ENCODE data around the gene MEFV. TPM values are rescaled to one million over a fixed set of nuclear protein-coding genes. Genes with fewer than 3 reads are reported as not detected.
A peak's percentile ranks its signal among the peaks of the same experiment; 100 is the strongest.

The MEFV gene
- total RNA-seq, 2 experiments from 2014 or later: 0.15 to 0.23 TPM

GRCh38 chr16:3262517-3262916 is 6.1 kb upstream of the MEFV start:
- Mint-ChIP-seq H3K27me3 (peaks cover 2% of the 10 kb centered on the region), H3K27ac (peak overlapping the region; percentile 97), H3K4me1 (peaks cover 30% of the 10 kb centered on the region), H3K36me3 (ENCODE audit: low read depth) (peaks cover 43% of the 10 kb centered on the region), H3K4me3 (peak overlapping the region; percentile 58), H3K9me3 (peaks cover 25% of the 10 kb centered on the region)
- no peak for DNase-seq
- CTCF ChIA-PET: no interaction called here
- POLR2A ChIA-PET: interaction anchor here (0.8 to 6.0 kb wide), 9 partner anchors 9 to 248 kb away, joined by 3 to 67 read pairs (median 4); partner anchors contain the start of genes TIGD7, ZNF200, ZNF263 and ZNF75A

- POLR2A ChIA-PET: no interaction called here
- Mint-ChIP-seq H3K4me3 (no peak overlapping the region), H3K36me3 (ENCODE audit: low read depth) (peaks cover 24% of the 10 kb centered on the region), H3K27me3 (peaks cover 2% of the 10 kb centered on the region), H3K9me3 (peaks cover 14% of the 10 kb centered on the region), H3K4me1 (peaks cover 25% of the 10 kb centered on the region), H3K27ac (no peak overlapping the region)
- DNase-seq: no peak
- CTCF ChIA-PET: interaction anchor here (1.0 kb wide), 1 partner anchor 72 kb away, joined by 3 read pairs; no protein-coding TSS in a partner anchor
These were observed 3.4 kb upstream of the MEFV start for GRCh38 chr16:3259836-3260235.

GRCh38 chr16:3256866-3257465 is 533 bp upstream of the MEFV start:
- Mint-ChIP-seq H3K27ac (no peak overlapping the region), H3K4me3 (no peak overlapping the region), H3K9me3 (peaks cover 7% of the 10 kb centered on the region), H3K27me3 (peaks cover 2% of the 10 kb centered on the region), H3K36me3 (ENCODE audit: low read depth) (peaks cover 3% of the 10 kb centered on the region), H3K4me1 (peaks cover 3% of the 10 kb centered on the region)
- ChIA-PET POLR2A (interaction anchor here (2.6 kb wide), 1 partner anchor 22 kb away, joined by 7 read pairs; the partner anchor contains the start of gene ZNF200), CTCF (no interaction called here)
- DNase-seq: no peak

GRCh38 chr16:3254309-3254708 is 2.1 kb downstream of the MEFV start:
- POLR2A ChIA-PET: interaction anchor here (1.1 to 1.5 kb wide), 2 partner anchors 9 to 17 kb away, joined by 3 to 4 read pairs; no protein-coding TSS in a partner anchor
- Mint-ChIP-seq H3K4me1 (no peaks in the 10 kb centered on the region), H3K36me3 (ENCODE audit: low read depth) (no peaks in the 10 kb centered on the region), H3K4me3 (no peak overlapping the region), H3K27me3 (peaks cover 2% of the 10 kb centered on the region), H3K9me3 (peaks cover 4% of the 10 kb centered on the region), H3K27ac (no peak overlapping the region)
- DNase-seq: no peak
- CTCF ChIA-PET: interaction anchor here (1.0 kb wide), 1 partner anchor 35 kb away, joined by 9 read pairs; no protein-coding TSS in a partner anchor

GRCh38 chr16:3252967-3253366 is 3.5 kb downstream of the MEFV start:
- POLR2A ChIA-PET: interaction anchor here (0.7 kb wide), 1 partner anchor 53 kb away, joined by 3 read pairs; no protein-coding TSS in a partner anchor

GRCh38 chr16:3249451-3249850 is 7.0 kb downstream of the MEFV start:
- Mint-ChIP-seq H3K9me3 (peaks cover 2% of the 10 kb centered on the region), H3K36me3 (ENCODE audit: low read depth) (no peaks in the 10 kb centered on the region), H3K4me3 (no peak overlapping the region), H3K4me1 (no peaks in the 10 kb centered on the region), H3K27me3 (no peaks in the 10 kb centered on the region), H3K27ac (no peak overlapping the region)
- CTCF ChIA-PET: no interaction called here
- POLR2A ChIA-PET: interaction anchor here (1.4 kb wide), 1 partner anchor 14 kb away, joined by 4 read pairs; no protein-coding TSS in a partner anchor
- no peak for DNase-seq

More at GRCh38 chr16:3252967-3253366, 3.5 kb downstream of the MEFV start:
- H3K27me3 Mint-ChIP-seq: no peaks in the 10 kb centered on the region
- no peak for DNase-seq
- CTCF ChIA-PET: interaction anchor here (0.6 kb wide), 1 partner anchor 54 kb away, joined by 4 read pairs; no protein-coding TSS in a partner anchor
- no peak overlapping the region for H3K4me3 Mint-ChIP-seq
- no peaks in the 10 kb centered on the region for H3K36me3 Mint-ChIP-seq (ENCODE audit: low read depth)
- H3K9me3 Mint-ChIP-seq: peaks cover 2% of the 10 kb centered on the region
- no peaks in the 10 kb centered on the region for H3K4me1 Mint-ChIP-seq
- H3K27ac Mint-ChIP-seq: no peak overlapping the region

GRCh38 chr16:3249020-3249419 is 7.4 kb downstream of the MEFV start:
- H3K27me3 Mint-ChIP-seq: no peaks in the 10 kb centered on the region
- H3K4me1 Mint-ChIP-seq: no peaks in the 10 kb centered on the region
- H3K36me3 Mint-ChIP-seq (ENCODE audit: low read depth): no peaks in the 10 kb centered on the region
- no peak overlapping the region for H3K27ac Mint-ChIP-seq
- ChIA-PET CTCF (no interaction called here), POLR2A (interaction anchor here (1.4 kb wide), 1 partner anchor 14 kb away, joined by 4 read pairs; no protein-coding TSS in a partner anchor)
- no peak for DNase-seq
- peaks cover 2% of the 10 kb centered on the region for H3K9me3 Mint-ChIP-seq
- no peak overlapping the region for H3K4me3 Mint-ChIP-seq

- ChIA-PET CTCF (no interaction called here), POLR2A (interaction anchor here (1.4 kb wide), 1 partner anchor 13 kb away, joined by 4 read pairs; no protein-coding TSS in a partner anchor)
- H3K9me3 Mint-ChIP-seq: peaks cover 2% of the 10 kb centered on the region
These were observed 7.8 kb downstream of the MEFV start for GRCh38 chr16:3248596-3248995.

GRCh38 chr16:3246876-3247275 is 9.6 kb downstream of the MEFV start:
- peaks cover 4% of the 10 kb centered on the region for H3K9me3 Mint-ChIP-seq
- H3K4me1 Mint-ChIP-seq: no peaks in the 10 kb centered on the region
- CTCF ChIA-PET: no interaction called here
- no peak for DNase-seq
- H3K4me3 Mint-ChIP-seq: no peak overlapping the region
- H3K27me3 Mint-ChIP-seq: no peaks in the 10 kb centered on the region
- H3K27ac Mint-ChIP-seq: no peak overlapping the region
- POLR2A ChIA-PET: no interaction called here
- no peaks in the 10 kb centered on the region for H3K36me3 Mint-ChIP-seq (ENCODE audit: low read depth)

More at GRCh38 chr16:3248596-3248995, 7.8 kb downstream of the MEFV start:
- H3K27ac Mint-ChIP-seq: no peak overlapping the region
- no peak for DNase-seq
- H3K27me3 Mint-ChIP-seq: no peaks in the 10 kb centered on the region
- H3K4me3 Mint-ChIP-seq: no peak overlapping the region
- H3K36me3 Mint-ChIP-seq (ENCODE audit: low read depth): no peaks in the 10 kb centered on the region
- no peaks in the 10 kb centered on the region for H3K4me1 Mint-ChIP-seq

GRCh38 chr16:3246002-3246401 is 10.4 kb downstream of the MEFV start:
- ChIA-PET CTCF (no interaction called here), POLR2A (no interaction called here)
- H3K27me3 Mint-ChIP-seq: no peaks in the 10 kb centered on the region
- no peak overlapping the region for H3K4me3 Mint-ChIP-seq
- no peak overlapping the region for H3K27ac Mint-ChIP-seq
- no peak for DNase-seq
- H3K9me3 Mint-ChIP-seq: peaks cover 4% of the 10 kb centered on the region
- no peaks in the 10 kb centered on the region for H3K4me1 Mint-ChIP-seq
- no peaks in the 10 kb centered on the region for H3K36me3 Mint-ChIP-seq (ENCODE audit: low read depth)

GRCh38 chr16:3243882-3244281 is 12.6 kb downstream of the MEFV start:
- no peak for DNase-seq
- ChIA-PET POLR2A (no interaction called here), CTCF (no interaction called here)
- H3K4me3 Mint-ChIP-seq: no peak overlapping the region
- peaks cover 4% of the 10 kb centered on the region for H3K9me3 Mint-ChIP-seq
- H3K27me3 Mint-ChIP-seq: no peaks in the 10 kb centered on the region
- H3K4me1 Mint-ChIP-seq: no peaks in the 10 kb centered on the region
- H3K27ac Mint-ChIP-seq: no peak overlapping the region
- H3K36me3 Mint-ChIP-seq (ENCODE audit: low read depth): no peaks in the 10 kb centered on the region

- H3K4me3 Mint-ChIP-seq: no peak overlapping the region
- POLR2A ChIA-PET: no interaction called here
- H3K9me3 Mint-ChIP-seq: peaks cover 4% of the 10 kb centered on the region
- DNase-seq: no peak
- H3K27me3 Mint-ChIP-seq: no peaks in the 10 kb centered on the region
- CTCF ChIA-PET: no interaction called here
- H3K27ac Mint-ChIP-seq: no peak overlapping the region
- H3K36me3 Mint-ChIP-seq (ENCODE audit: low read depth): no peaks in the 10 kb centered on the region
- H3K4me1 Mint-ChIP-seq: no peaks in the 10 kb centered on the region
These were observed 13.7 kb downstream of the MEFV start for GRCh38 chr16:3242709-3243108.

GRCh38 chr16:3241761-3242160 is 14.7 kb downstream of the MEFV start:
- POLR2A ChIA-PET: no interaction called here

More at GRCh38 chr16:3241761-3242160, 14.7 kb downstream of the MEFV start:
- no peak overlapping the region for H3K27ac Mint-ChIP-seq
- CTCF ChIA-PET: no interaction called here
- no peak overlapping the region for H3K4me3 Mint-ChIP-seq
- H3K36me3 Mint-ChIP-seq (ENCODE audit: low read depth): no peaks in the 10 kb centered on the region
- H3K27me3 Mint-ChIP-seq: no peaks in the 10 kb centered on the region
- H3K9me3 Mint-ChIP-seq: peaks cover 4% of the 10 kb centered on the region
- no peak for DNase-seq
- H3K4me1 Mint-ChIP-seq: no peaks in the 10 kb centered on the region

All from activated CD4-positive, alpha-beta memory T cell treated with anti-CD3 and anti-CD28 coated beads, Interleukin-2, amount 10 ng/mL, durations not matched to agents 7 days and 5 days (primary cell).